Natural killer cell (primary cell): ENCODE results near the gene THAP12. TPM values are rescaled to one million over a fixed set of nuclear protein-coding genes. Genes with fewer than 3 reads are reported as not detected.

Source experiments
- ATAC-seq, 3 donors: fragments of 150-1000 bp in 2 of 3; fragments of 200-7000 bp in 1 of 3; cut with Tn5 transposase; 1 replicate in 1 of 3; 2 replicates in 2 of 3; pipeline ENCODE4 v1.10.0; 2021; ENCODE audit warnings: mild to moderate bottlenecking in 2 of 3, moderate library complexity in 2 of 3
- DNase-seq, 2 donors: peaks; one replicate each; pipeline versions ENCODE4 v3.0.0 to v3.0.0-alpha.2; 2013 to 2021; ENCODE audit warnings: mixed read lengths in 1 of 2
- H3K27ac ChIP-seq: one replicate; pipeline ENCODE4 v1.5.1; 2013; ENCODE audit warnings: mild to moderate bottlenecking, low read length
- H3K27me3 ChIP-seq: one replicate; pipeline ENCODE4 v1.6.1; 2013; ENCODE audit warnings: low read length; ENCODE audit not compliant: control insufficient read depth, insufficient read depth
- H3K36me3 ChIP-seq: one replicate; pipeline ENCODE4 v1.6.1; 2013; ENCODE audit warnings: low read length; ENCODE audit not compliant: control insufficient read depth, insufficient read depth
- H3K4me1 ChIP-seq: one replicate; pipeline ENCODE4 v1.6.1; 2013; ENCODE audit warnings: low read length; ENCODE audit not compliant: control insufficient read depth, insufficient read depth
- H3K4me3 ChIP-seq: one replicate; pipeline ENCODE4 v1.5.1; 2013; ENCODE audit warnings: low read length
- H3K9me3 ChIP-seq: one replicate; pipeline ENCODE4 v1.6.1; 2013; ENCODE audit warnings: low read length; ENCODE audit not compliant: control insufficient read depth, insufficient read depth
- H3K27ac Mint-ChIP-seq, 2 donors: one replicate each; pipeline ENCODE4 v1.8.0; 2022; ENCODE audit warnings: mild to moderate bottlenecking in 2 of 2, mixed read lengths in 2 of 2, moderate library complexity in 1 of 2
- H3K27me3 Mint-ChIP-seq, 2 donors: one replicate each; pipeline ENCODE4 v1.8.0; 2022; ENCODE audit warnings: low read depth in 2 of 2, mixed read lengths in 2 of 2
- H3K36me3 Mint-ChIP-seq: one replicate; pipeline ENCODE4 v1.8.0; 2022; ENCODE audit warnings: mixed read lengths
- H3K4me1 Mint-ChIP-seq, 2 donors: one replicate each; pipeline ENCODE4 v1.8.0; 2022; ENCODE audit warnings: mixed read lengths in 2 of 2
- H3K4me3 Mint-ChIP-seq: one replicate; pipeline ENCODE4 v1.8.0; 2022; ENCODE audit warnings: mild to moderate bottlenecking, moderate library complexity, mixed read lengths
- H3K9me3 Mint-ChIP-seq, 2 donors: one replicate each; pipeline ENCODE4 v1.8.0; 2022; ENCODE audit warnings: mixed read lengths in 2 of 2
- CTCF ChIP-seq: fragments of 200-600 bp; IDR thresholded peaks from one replicate; pipeline ENCODE4 v1.8.0; 2022; ENCODE audit warnings: antibody characterized with exemption
- WGBS: methylation state at CpG from one replicate; pipeline ENCODE4 v1.1.7; 2013; ENCODE audit warnings: missing lambda C conversion rate; ENCODE audit not compliant: insufficient coverage; 5-methylcytosine and 5-hydroxymethylcytosine counted together
- intact Hi-C: fragments of 100-400 bp; cut with micrococcal nuclease; formaldehyde crosslinking; loops from one replicate; pipeline ENCODE4 v1.14.2; 2022
- total RNA-seq, 4 donors: library from RNA; stranded (reverse); fragments of 120-200 nt in 1 of 4; gene quantifications; one replicate each; pipeline versions ENCODE4 v1.2.3 to v1.2.4, GENCODE V29; 2013 to 2022

Gene THAP12
- total RNA-seq, 3 donors from 2014 or later (not counting 1 experiment from before 2014, with no cell fraction given) = 56.0 to 66.1 (median 64.3) TPM

GRCh38 chr11:76376746-76377558 lies 4.0 kb downstream of the THAP12 start:
- Histone ChIP-seq H3K27ac (no peak overlapping the region), H3K9me3 (no peaks in the 10 kb centered on the region), H3K4me1 (peaks cover 21% of the 10 kb centered on the region), H3K27me3 (no peaks in the 10 kb centered on the region), H3K4me3 (no peak overlapping the region), H3K36me3 (no peaks in the 10 kb centered on the region)
- peaks cover 39 to 53% of the 10 kb centered on the region in 2 donors for H3K4me1 Mint-ChIP-seq
- 67% methylated on average over 6 of the region's 7 CpGs for WGBS
- intact Hi-C loops = no loop called here
- no peaks in the 10 kb centered on the region for H3K27me3 Mint-ChIP-seq
- no peak for TF ChIP-seq CTCF
- no peaks in the 10 kb centered on the region for H3K36me3 Mint-ChIP-seq
- H3K4me3 Mint-ChIP-seq = no peak overlapping the region
- no peak for DNase-seq
- peak overlapping the region; percentile 2 to 11 for H3K27ac Mint-ChIP-seq
- no peak for ATAC-seq
- H3K9me3 Mint-ChIP-seq = no peaks in the 10 kb centered on the region

- Histone ChIP-seq H3K9me3 (no peaks in the 10 kb centered on the region), H3K27ac (no peak overlapping the region), H3K4me3 (no peak overlapping the region), H3K27me3 (no peaks in the 10 kb centered on the region), H3K4me1 (no peaks in the 10 kb centered on the region), H3K36me3 (no peaks in the 10 kb centered on the region)
- peaks cover 46 to 47% of the 10 kb centered on the region in 2 donors for H3K4me1 Mint-ChIP-seq
- H3K27me3 Mint-ChIP-seq = no peaks in the 10 kb centered on the region
- H3K36me3 Mint-ChIP-seq = no peaks in the 10 kb centered on the region
- H3K27ac Mint-ChIP-seq = no peak overlapping the region
- ATAC-seq (no peak), DNase-seq (no peak)
- intact Hi-C loops = no loop called here
- H3K4me3 Mint-ChIP-seq = no peak overlapping the region
- H3K9me3 Mint-ChIP-seq = no peaks in the 10 kb centered on the region
- TF ChIP-seq CTCF = no peak
- WGBS = 23% methylated on average over 2 of the region's 3 CpGs
Observed at GRCh38 chr11:76371170-76371569, 9.8 kb downstream of the THAP12 start.

- WGBS = 98% methylated on average over 6 of the region's 6 CpGs
- no peak overlapping the region for H3K27ac Mint-ChIP-seq
Observed at GRCh38 chr11:76369406-76369805, 11.5 kb downstream of the THAP12 start.

More at GRCh38 chr11:76369406-76369805, 11.5 kb downstream of the THAP12 start:
- H3K9me3 Mint-ChIP-seq = no peaks in the 10 kb centered on the region
- intact Hi-C loops = no loop called here
- H3K36me3 Mint-ChIP-seq = no peaks in the 10 kb centered on the region
- no peak for TF ChIP-seq CTCF
- H3K9me3 ChIP-seq = no peaks in the 10 kb centered on the region
- ATAC-seq (no peak), DNase-seq (no peak)
- H3K4me3 Mint-ChIP-seq = no peak overlapping the region
- no peaks in the 10 kb centered on the region for H3K27me3 ChIP-seq
- no peak overlapping the region for H3K27ac ChIP-seq
- no peaks in the 10 kb centered on the region for H3K4me1 ChIP-seq
- no peak overlapping the region for H3K4me3 ChIP-seq
- H3K27me3 Mint-ChIP-seq = no peaks in the 10 kb centered on the region
- peaks cover 3% of the 10 kb centered on the region for H3K36me3 ChIP-seq
- peaks cover 45% of the 10 kb centered on the region in 2 donors for H3K4me1 Mint-ChIP-seq
